Liver (tissue), 9 donors: Measurements from ENCODE around the gene FAM13C. TPM values are rescaled to one million over a fixed set of nuclear protein-coding genes. Genes with fewer than 3 reads are reported as not detected.
A peak's percentile ranks its signal among the peaks of the same experiment; 100 is the strongest.

ENCODE experiments used
- DNase-seq: peaks from one replicate; pipeline ENCODE4 v3.0.0-alpha.2; 2017; ENCODE audit warnings: low spot score
- H3K27ac ChIP-seq, 2 donors: one replicate each; pipeline ENCODE4 v1.7.0; 2013; ENCODE audit warnings: inconsistent platforms in 2 of 2, low read length in 2 of 2, control low read depth in 1 of 2, low read depth in 1 of 2, mild to moderate bottlenecking in 1 of 2
- H3K27me3 ChIP-seq, 4 donors: one replicate each; pipeline versions ENCODE4 v1.6.1 to v1.7.0; 2013; ENCODE audit warnings: low read length in 3 of 4, inconsistent platforms in 1 of 4, mild to moderate bottlenecking in 1 of 4, moderate library complexity in 1 of 4; ENCODE audit not compliant: control insufficient read depth in 4 of 4, insufficient read depth in 4 of 4
- H3K36me3 ChIP-seq, 4 donors: one replicate each; pipeline versions ENCODE4 v1.6.1 to v1.7.0; 2013; ENCODE audit warnings: low read length in 3 of 4, mild to moderate bottlenecking in 3 of 4, low read depth in 1 of 4, moderate library complexity in 1 of 4; ENCODE audit not compliant: control insufficient read depth in 4 of 4, insufficient read depth in 3 of 4
- H3K4me1 ChIP-seq, 4 donors: one replicate each; pipeline versions ENCODE4 v1.6.1 to v1.7.0; 2013; ENCODE audit warnings: low read length in 3 of 4, mild to moderate bottlenecking in 3 of 4, moderate library complexity in 1 of 4; ENCODE audit not compliant: control insufficient read depth in 4 of 4, insufficient read depth in 4 of 4
- H3K4me3 ChIP-seq, 3 donors: one replicate each; pipeline versions ENCODE4 v1.6.1 to v1.7.0; 2013; ENCODE audit warnings: low read length in 3 of 3, control low read depth in 1 of 3, low read depth in 1 of 3, mild to moderate bottlenecking in 1 of 3
- H3K9ac ChIP-seq, 2 donors: one replicate each; pipeline ENCODE4 v1.7.0; 2013; ENCODE audit warnings: low read length in 2 of 2, mild to moderate bottlenecking in 2 of 2, moderate library complexity in 2 of 2, control low read depth in 1 of 2, low read depth in 1 of 2
- H3K9me3 ChIP-seq, 4 donors: one replicate each; pipeline versions ENCODE4 v1.6.1 to v1.7.0; 2013; ENCODE audit warnings: low read length in 3 of 4; ENCODE audit not compliant: control insufficient read depth in 4 of 4
- CTCF ChIP-seq: fragments of 150-350 bp; IDR thresholded peaks from 2 replicates; pipeline ENCODE4 v1.5.1; 2017; ENCODE audit warnings: improper control_type of control experiment, low read depth, low read length; ENCODE audit not compliant: missing input control
- EGR1 ChIP-seq, 2 donors: IDR thresholded peaks; 2 replicates each; pipeline ENCODE4 v1.6.1; 2016 to 2018; ENCODE audit warnings: antibody characterized with exemption in 2 of 2, low read depth in 2 of 2
- FOXA1 ChIP-seq: IDR thresholded peaks from 2 replicates; pipeline ENCODE4 v1.6.1; 2016; ENCODE audit warnings: antibody characterized with exemption
- FOXA2 ChIP-seq: IDR thresholded peaks from 2 replicates; pipeline ENCODE4 v1.6.1; 2016; ENCODE audit warnings: antibody characterized with exemption
- GABPA ChIP-seq, 2 donors: IDR thresholded peaks in 1 of 2; conservative IDR thresholded peaks in 1 of 2; 2 replicates each; pipeline ENCODE4 v1.6.1; 2016; ENCODE audit warnings: antibody characterized with exemption in 2 of 2, mild to moderate bottlenecking in 1 of 2, moderate library complexity in 1 of 2
- HNF4A ChIP-seq, 2 donors: conservative IDR thresholded peaks; 2 replicates each; pipeline ENCODE4 v1.6.1; 2016; ENCODE audit warnings: antibody characterized with exemption in 2 of 2, mild to moderate bottlenecking in 2 of 2
- HNF4G ChIP-seq: IDR thresholded peaks from 2 replicates; pipeline ENCODE4 v1.6.1; 2016; ENCODE audit warnings: antibody characterized with exemption
- JUND ChIP-seq, 2 donors: IDR thresholded peaks; 2 replicates each; pipeline ENCODE4 v1.6.1; 2016; ENCODE audit warnings: antibody characterized with exemption in 2 of 2
- NR2F2 ChIP-seq: IDR thresholded peaks from 2 replicates; pipeline ENCODE4 v1.6.1; 2016; ENCODE audit warnings: antibody characterized with exemption
- RAD21 ChIP-seq, 2 donors: IDR thresholded peaks; 2 replicates each; pipeline ENCODE4 v1.6.1; 2016; ENCODE audit warnings: antibody characterized with exemption in 2 of 2, mild to moderate bottlenecking in 2 of 2
- REST ChIP-seq: IDR thresholded peaks from 2 replicates; pipeline ENCODE4 v1.6.1; 2016; ENCODE audit warnings: antibody characterized with exemption, mild to moderate bottlenecking
- RXRA ChIP-seq, 2 donors: IDR thresholded peaks; 2 replicates each; pipeline ENCODE4 v1.6.1; 2017 to 2018; ENCODE audit warnings: antibody characterized with exemption in 2 of 2, mild to moderate bottlenecking in 1 of 2
- SP1 ChIP-seq: IDR thresholded peaks from 2 replicates; pipeline ENCODE4 v1.6.1; 2018; ENCODE audit warnings: antibody characterized with exemption, mild to moderate bottlenecking
- TAF1 ChIP-seq: conservative IDR thresholded peaks from 2 replicates; pipeline ENCODE4 v1.6.1; 2016; ENCODE audit warnings: antibody characterized with exemption, mild to moderate bottlenecking
- YY1 ChIP-seq: IDR thresholded peaks from 2 replicates; pipeline ENCODE4 v1.6.1; 2016; ENCODE audit warnings: antibody characterized with exemption, mild to moderate bottlenecking
- polyA plus RNA-seq, 2 donors: library from polyadenylated mRNA; stranded (reverse) in 1 of 2; unstranded in 1 of 2; fragments of 200-250 nt in 1 of 2; fragments of >200 nt in 1 of 2; fragmentation: Nextera tagmentation in 1 of 2; extraction: Ambion mirVana in 1 of 2; gene quantifications; one replicate each; pipeline versions ENCODE4 v1.2.1 to v1.2.3, GENCODE V29; 2013 to 2015
- total RNA-seq, 2 donors: library from RNA; depleted of rRNA; stranded (reverse); fragments of >200 nt; gene quantifications; one replicate each; pipeline ENCODE4 v1.2.3, GENCODE V29; 2014
- TF ChIP-seq, protein P1 (sequence below): IDR thresholded peaks from 2 replicates; pipeline ENCODE4 v1.6.1; 2016; ENCODE audit warnings: antibody characterized with exemption
- TF ChIP-seq, protein P2 (sequence below): IDR thresholded peaks from 2 replicates; pipeline ENCODE4 v1.6.1; 2016; ENCODE audit warnings: antibody characterized with exemption
- TF ChIP-seq, protein P3 (sequence below): IDR thresholded peaks from 2 replicates; pipeline ENCODE4 v1.6.1; 2016; ENCODE audit warnings: antibody characterized with exemption
- donor health status: healthy.
- donor health status: healthy.
- donor health status: healthy.
- donor health status: healthy.
- donor health status: healthy.

The FAM13C gene
- total and polyA plus RNA-seq, 4 donors, result 0.87 to 2.4 (median 2.1) TPM

GRCh38 chr10:59315465-59315864, 46.9 kb downstream of the FAM13C start:
- TF ChIP-seq, protein P1, sequence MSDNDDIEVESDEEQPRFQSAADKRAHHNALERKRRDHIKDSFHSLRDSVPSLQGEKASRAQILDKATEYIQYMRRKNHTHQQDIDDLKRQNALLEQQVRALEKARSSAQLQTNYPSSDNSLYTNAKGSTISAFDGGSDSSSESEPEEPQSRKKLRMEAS, result peak; percentile 60
- TF ChIP-seq EGR1 (IDR thresholded peaks at IDR 0.05; ENCODE audit: low read depth in 2 of 2) (no peak), CTCF (no peak), FOXA2 (peak; percentile 18), RXRA (IDR thresholded peaks at IDR 0.05) (peak; percentile 71 to 82), NR2F2 (peak; percentile 94), RAD21 (IDR thresholded peaks at IDR 0.05) (peak; percentile 28 to 62), JUND (IDR thresholded peaks at IDR 0.05) (peak in 1 of 2 donors; percentile 57), HNF4A (conservative IDR thresholded peaks at IDR 0.05) (peak; percentile 89 to 95), FOXA1 (peak; percentile 40), REST (no peak), HNF4G (peak; percentile 92), YY1 (peak; percentile 59), GABPA (IDR thresholded peaks at IDR 0.05 in 1 of 2, conservative IDR thresholded peaks at IDR 0.05 in 1 of 2) (no peak), SP1 (peak; percentile 84), TAF1 (no peak)
- TF ChIP-seq, protein P2, sequence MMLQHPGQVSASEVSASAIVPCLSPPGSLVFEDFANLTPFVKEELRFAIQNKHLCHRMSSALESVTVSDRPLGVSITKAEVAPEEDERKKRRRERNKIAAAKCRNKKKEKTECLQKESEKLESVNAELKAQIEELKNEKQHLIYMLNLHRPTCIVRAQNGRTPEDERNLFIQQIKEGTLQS, result no peak
- TF ChIP-seq, protein P3, sequence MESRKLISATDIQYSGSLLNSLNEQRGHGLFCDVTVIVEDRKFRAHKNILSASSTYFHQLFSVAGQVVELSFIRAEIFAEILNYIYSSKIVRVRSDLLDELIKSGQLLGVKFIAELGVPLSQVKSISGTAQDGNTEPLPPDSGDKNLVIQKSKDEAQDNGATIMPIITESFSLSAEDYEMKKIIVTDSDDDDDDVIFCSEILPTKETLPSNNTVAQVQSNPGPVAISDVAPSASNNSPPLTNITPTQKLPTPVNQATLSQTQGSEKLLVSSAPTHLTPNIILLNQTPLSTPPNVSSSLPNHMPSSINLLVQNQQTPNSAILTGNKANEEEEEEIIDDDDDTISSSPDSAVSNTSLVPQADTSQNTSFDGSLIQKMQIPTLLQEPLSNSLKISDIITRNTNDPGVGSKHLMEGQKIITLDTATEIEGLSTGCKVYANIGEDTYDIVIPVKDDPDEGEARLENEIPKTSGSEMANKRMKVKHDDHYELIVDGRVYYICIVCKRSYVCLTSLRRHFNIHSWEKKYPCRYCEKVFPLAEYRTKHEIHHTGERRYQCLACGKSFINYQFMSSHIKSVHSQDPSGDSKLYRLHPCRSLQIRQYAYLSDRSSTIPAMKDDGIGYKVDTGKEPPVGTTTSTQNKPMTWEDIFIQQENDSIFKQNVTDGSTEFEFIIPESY, result peak; percentile 64
- H3K4me1 ChIP-seq, result peaks cover 0 to 20% (median 5%) of the 10 kb centered on the region in 4 donors
- H3K27ac ChIP-seq, result no peak overlapping the region
- H3K4me3 ChIP-seq, result no peak overlapping the region
- no peaks in the 10 kb centered on the region for H3K9me3 ChIP-seq
- no peaks in the 10 kb centered on the region for H3K36me3 ChIP-seq
- H3K9ac ChIP-seq, result no peak overlapping the region
- H3K27me3 ChIP-seq, result no peaks in the 10 kb centered on the region
- DNase-seq, result no peak
